GM19238 (cell line): ENCODE data around the gene NUDT3.
"Not testable (repeated sequence)": the region's sequence is repeated elsewhere in the genome, so short reads cannot be mapped to it uniquely, and the experiment has no call there.

ENCODE experiments used
- DNase-seq: peaks from one replicate; pipeline ENCODE4 v3.0.0; 2011; ENCODE audit warnings: low spot score; ENCODE audit not compliant: insufficient read length

NUDT3 gene

GRCh38 chr6:34370361-34370760 is 22.1 kb downstream of the NUDT3 start:
- no peak for DNase-seq

GRCh38 chr6:34369385-34369784 is 23.1 kb downstream of the NUDT3 start:
- DNase-seq = no peak

GRCh38 chr6:34366639-34366921 is 25.9 kb downstream of the NUDT3 start:
- no peak for DNase-seq

- DNase-seq = not testable (repeated sequence)
These were observed 26.5 kb downstream of the NUDT3 start for GRCh38 chr6:34365781-34366638.

- not testable (repeated sequence) for DNase-seq
These were observed 28.8 kb downstream of the NUDT3 start for GRCh38 chr6:34363681-34364075.

GRCh38 chr6:34362909-34363680 is 29.4 kb downstream of the NUDT3 start:
- no peak for DNase-seq

- no peak for DNase-seq
These were observed 30.3 kb downstream of the NUDT3 start for GRCh38 chr6:34362176-34362575.

- DNase-seq = no peak
These were observed 31.9 kb downstream of the NUDT3 start for GRCh38 chr6:34360556-34360955.

- DNase-seq = no peak
These were observed 32.9 kb downstream of the NUDT3 start for GRCh38 chr6:34359418-34360158.

GRCh38 chr6:34358389-34358905 is 34.0 kb downstream of the NUDT3 start:
- no peak for DNase-seq

- no peak for DNase-seq
These were observed 34.5 kb downstream of the NUDT3 start for GRCh38 chr6:34357937-34358336.

GRCh38 chr6:34355889-34356288 is 36.6 kb downstream of the NUDT3 start:
- DNase-seq = no peak

- DNase-seq = not testable (repeated sequence)
These were observed 38.2 kb downstream of the NUDT3 start for GRCh38 chr6:34354230-34354629.

- DNase-seq = not testable (repeated sequence)
These were observed 38.9 kb downstream of the NUDT3 start for GRCh38 chr6:34353530-34353929.

- no peak for DNase-seq
These were observed 40.0 kb downstream of the NUDT3 start for GRCh38 chr6:34352305-34352937.

- DNase-seq = no peak
These were observed 41.6 kb downstream of the NUDT3 start for GRCh38 chr6:34350934-34351217.

- no peak for DNase-seq
These were observed 42.1 kb downstream of the NUDT3 start for GRCh38 chr6:34350137-34350933.

GRCh38 chr6:34349211-34349610 is 43.3 kb downstream of the NUDT3 start:
- no peak for DNase-seq

GRCh38 chr6:34347303-34347702 is 45.2 kb downstream of the NUDT3 start:
- no peak for DNase-seq

GRCh38 chr6:34346175-34347119 is 46.0 kb downstream of the NUDT3 start:
- DNase-seq = no peak
